Neural progenitor cell (in vitro differentiated cells): Measurements from ENCODE around the gene PLSCR2. TPM values are rescaled to one million over a fixed set of nuclear protein-coding genes. Genes with fewer than 3 reads are reported as not detected.

Experiments
- DNase-seq: peaks from one replicate; pipeline ENCODE4 v3.0.0-alpha.2; 2016; ENCODE audit warnings: low spot score
- H2AFZ ChIP-seq: fragments of 200-600 bp; sonication (generic); replicated peaks from 2 replicates; pipeline ENCODE4 v1.6.1; 2016; ENCODE audit warnings: antibody characterized with exemption
- H3F3A ChIP-seq: fragments of 200-600 bp; sonication (generic); 2 replicates; pipeline ENCODE4 v1.6.1; 2016; ENCODE audit warnings: antibody characterized with exemption, low read depth
- H3K27ac ChIP-seq: fragments of 200-600 bp; sonication (generic); 2 replicates; pipeline ENCODE4 v1.5.1; 2016; ENCODE audit warnings: mild to moderate bottlenecking
- H3K27me3 ChIP-seq: fragments of 200-600 bp; sonication (generic); 2 replicates; pipeline ENCODE4 v1.6.1; 2016; ENCODE audit warnings: mild to moderate bottlenecking, moderate library complexity
- H3K36me3 ChIP-seq: fragments of 200-600 bp; sonication (generic); 2 replicates; pipeline ENCODE4 v1.5.1; 2016
- H3K4me1 ChIP-seq: fragments of 200-600 bp; sonication (generic); 2 replicates; pipeline ENCODE4 v1.6.1; 2016; ENCODE audit warnings: mixed run types
- H3K4me2 ChIP-seq: fragments of 200-600 bp; sonication (generic); 2 replicates; pipeline ENCODE4 v1.6.1; 2016
- H3K4me3 ChIP-seq: fragments of 200-600 bp; sonication (generic); 2 replicates; pipeline ENCODE4 v1.5.1; 2016
- H3K79me2 ChIP-seq: fragments of 200-600 bp; sonication (generic); 2 replicates; pipeline ENCODE4 v1.6.1; 2016; ENCODE audit warnings: low read depth
- H3K9ac ChIP-seq: fragments of 200-600 bp; sonication (generic); 2 replicates; pipeline ENCODE4 v1.6.1; 2016
- H3K9me3 ChIP-seq: fragments of 200-600 bp; sonication (generic); 2 replicates; pipeline ENCODE4 v1.5.1; 2016; ENCODE audit warnings: low read depth
- H4K20me1 ChIP-seq: fragments of 200-600 bp; sonication (generic); 2 replicates; pipeline ENCODE4 v1.6.1; 2016; ENCODE audit warnings: low read depth
- H3K27ac Mint-ChIP-seq: 3 replicates; pipeline ENCODE4 v1.8.0; 2021; ENCODE audit warnings: mixed read lengths
- H3K27me3 Mint-ChIP-seq: 2 replicates; pipeline ENCODE4 v1.8.0; 2022; ENCODE audit warnings: low read depth, mild to moderate bottlenecking, inconsistent platforms, moderate library complexity, mixed read lengths; ENCODE audit not compliant: insufficient read depth
- H3K36me3 Mint-ChIP-seq: 3 replicates; pipeline ENCODE4 v1.8.0; 2021; ENCODE audit warnings: mixed read lengths
- H3K4me1 Mint-ChIP-seq: 3 replicates; pipeline ENCODE4 v1.8.0; 2021; ENCODE audit warnings: mixed read lengths
- H3K4me3 Mint-ChIP-seq: 3 replicates; pipeline ENCODE4 v1.8.0; 2021; ENCODE audit warnings: mild to moderate bottlenecking, moderate library complexity, mixed read lengths
- H3K9me3 Mint-ChIP-seq: 3 replicates; pipeline ENCODE4 v1.8.0; 2020; ENCODE audit warnings: mixed read lengths
- EZH2 ChIP-seq: fragments of 200-600 bp; sonication (generic); IDR thresholded peaks from 2 replicates; pipeline ENCODE4 v1.6.1; 2017; ENCODE audit warnings: antibody characterized with exemption, mild to moderate bottlenecking, moderate library complexity
- EZH2phosphoT487 ChIP-seq: fragments of 200-600 bp; sonication (generic); IDR thresholded peaks from 2 replicates; pipeline ENCODE4 v1.6.1; 2017; ENCODE audit warnings: antibody characterized with exemption
- total RNA-seq: library from RNA; depleted of rRNA; stranded (reverse); fragments of >200 nt; gene quantifications from 2 replicates; pipeline ENCODE4 v1.2.3, GENCODE V29; 2015; ENCODE audit warnings: low replicate concordance
- TF ChIP-seq, protein P1 (sequence below): fragments of 200-600 bp; sonication (generic); IDR thresholded peaks from 2 replicates; pipeline ENCODE4 v1.5.1; 2017; ENCODE audit warnings: antibody characterized with exemption, mild to moderate bottlenecking

The PLSCR2 gene
- total RNA-seq, 1 donor from 2014 or later = not detected

DNA sequence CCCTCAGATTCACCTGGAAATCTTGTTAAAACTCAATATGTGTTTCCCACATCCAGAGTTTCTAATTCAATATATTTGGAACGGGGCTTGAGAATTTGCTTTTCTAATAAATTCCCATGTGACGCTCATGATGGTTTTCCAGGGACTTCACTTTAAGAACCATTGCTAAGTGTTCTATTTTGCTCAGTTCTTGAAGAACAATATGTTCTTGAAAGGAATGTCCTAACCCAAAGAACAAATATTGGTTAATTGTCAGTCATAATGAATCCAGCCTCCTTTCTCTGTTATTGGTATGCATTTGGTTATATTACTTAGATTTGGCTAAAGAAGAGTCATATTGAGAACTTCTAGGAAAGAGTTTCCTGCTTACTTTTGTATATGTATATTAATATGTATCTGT, 4.4 kb upstream of the PLSCR2 start:
- DNase-seq = no peak
- H3K27ac Mint-ChIP-seq = no peak overlapping the region
- Histone ChIP-seq H3K27ac (no peak overlapping the region), H2AFZ (no peak overlapping the region), H3K4me1 (no peaks in the 10 kb centered on the region), H4K20me1 (no peaks in the 10 kb centered on the region), H3K4me2 (no peak overlapping the region), H3K9me3 (no peaks in the 10 kb centered on the region), H3K9ac (no peak overlapping the region), H3F3A (no peaks in the 10 kb centered on the region), H3K27me3 (no peaks in the 10 kb centered on the region), H3K79me2 (no peaks in the 10 kb centered on the region), H3K36me3 (no peaks in the 10 kb centered on the region), H3K4me3 (no peak overlapping the region)
- H3K36me3 Mint-ChIP-seq = no peaks in the 10 kb centered on the region
- H3K4me3 Mint-ChIP-seq = no peak overlapping the region
- no peaks in the 10 kb centered on the region for H3K4me1 Mint-ChIP-seq
- no peak for TF ChIP-seq EZH2
- TF ChIP-seq, protein P1, sequence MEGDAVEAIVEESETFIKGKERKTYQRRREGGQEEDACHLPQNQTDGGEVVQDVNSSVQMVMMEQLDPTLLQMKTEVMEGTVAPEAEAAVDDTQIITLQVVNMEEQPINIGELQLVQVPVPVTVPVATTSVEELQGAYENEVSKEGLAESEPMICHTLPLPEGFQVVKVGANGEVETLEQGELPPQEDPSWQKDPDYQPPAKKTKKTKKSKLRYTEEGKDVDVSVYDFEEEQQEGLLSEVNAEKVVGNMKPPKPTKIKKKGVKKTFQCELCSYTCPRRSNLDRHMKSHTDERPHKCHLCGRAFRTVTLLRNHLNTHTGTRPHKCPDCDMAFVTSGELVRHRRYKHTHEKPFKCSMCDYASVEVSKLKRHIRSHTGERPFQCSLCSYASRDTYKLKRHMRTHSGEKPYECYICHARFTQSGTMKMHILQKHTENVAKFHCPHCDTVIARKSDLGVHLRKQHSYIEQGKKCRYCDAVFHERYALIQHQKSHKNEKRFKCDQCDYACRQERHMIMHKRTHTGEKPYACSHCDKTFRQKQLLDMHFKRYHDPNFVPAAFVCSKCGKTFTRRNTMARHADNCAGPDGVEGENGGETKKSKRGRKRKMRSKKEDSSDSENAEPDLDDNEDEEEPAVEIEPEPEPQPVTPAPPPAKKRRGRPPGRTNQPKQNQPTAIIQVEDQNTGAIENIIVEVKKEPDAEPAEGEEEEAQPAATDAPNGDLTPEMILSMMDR = no peak
- TF ChIP-seq EZH2phosphoT487 = no peak
- H3K27me3 Mint-ChIP-seq = no peaks in the 10 kb centered on the region
- no peaks in the 10 kb centered on the region for H3K9me3 Mint-ChIP-seq

DNA sequence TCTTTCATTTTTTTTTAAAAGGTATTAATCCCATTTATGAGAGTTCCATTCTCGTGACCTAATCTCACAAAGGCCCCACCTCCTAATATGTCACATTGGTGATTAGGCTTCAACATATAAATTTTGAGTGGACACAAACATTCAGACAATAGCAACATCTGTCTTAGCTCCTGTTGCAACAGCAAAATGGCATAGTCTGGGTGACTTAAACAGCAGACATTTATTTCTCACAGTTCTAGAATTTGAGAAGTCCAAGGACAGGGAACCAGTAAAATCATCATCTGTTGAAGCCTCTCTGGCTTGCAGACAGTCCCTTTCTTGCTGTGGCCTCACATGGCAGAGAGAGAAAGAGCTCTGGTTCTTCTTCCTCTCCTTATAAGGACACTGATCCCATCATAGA, 3.2 kb upstream of the PLSCR2 start:
- Mint-ChIP-seq H3K4me1 (no peaks in the 10 kb centered on the region), H3K27ac (no peak overlapping the region), H3K9me3 (no peaks in the 10 kb centered on the region), H3K36me3 (no peaks in the 10 kb centered on the region), H3K4me3 (no peak overlapping the region), H3K27me3 (no peaks in the 10 kb centered on the region)
- H3K79me2 ChIP-seq = no peaks in the 10 kb centered on the region
- no peaks in the 10 kb centered on the region for H3K36me3 ChIP-seq
- no peaks in the 10 kb centered on the region for H3F3A ChIP-seq
- no peaks in the 10 kb centered on the region for H3K27me3 ChIP-seq
- TF ChIP-seq EZH2phosphoT487 (no peak), EZH2 (no peak)
- TF ChIP-seq, protein P1 = no peak
- no peak overlapping the region for H3K27ac ChIP-seq
- no peak overlapping the region for H2AFZ ChIP-seq
- H3K9me3 ChIP-seq = no peaks in the 10 kb centered on the region
- H4K20me1 ChIP-seq = no peaks in the 10 kb centered on the region
- no peak overlapping the region for H3K4me3 ChIP-seq
- H3K4me2 ChIP-seq = no peak overlapping the region
- H3K9ac ChIP-seq = no peak overlapping the region
- no peak for DNase-seq
- H3K4me1 ChIP-seq = no peaks in the 10 kb centered on the region

DNA sequence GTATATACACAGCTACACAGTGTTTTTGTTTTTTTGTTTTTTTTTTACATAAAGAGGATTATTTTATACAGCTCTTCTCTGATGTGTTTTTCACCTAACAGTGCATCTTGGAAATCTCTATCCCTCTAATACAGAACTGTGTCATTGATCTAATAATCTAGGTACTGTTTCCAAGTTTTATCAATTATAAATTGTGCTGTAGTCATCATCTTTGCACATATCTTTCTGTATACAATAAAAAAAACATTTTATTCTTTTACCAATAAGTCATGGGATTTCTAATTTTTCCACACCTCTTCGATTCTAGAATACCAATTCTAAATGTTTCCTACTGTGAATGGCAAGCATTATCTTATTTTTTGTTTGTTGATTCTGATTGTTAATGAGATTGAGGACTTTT, 1.7 kb upstream of the PLSCR2 start:
- no peaks in the 10 kb centered on the region for H3F3A ChIP-seq
- no peak overlapping the region for H3K9ac ChIP-seq
- H2AFZ ChIP-seq = no peak overlapping the region
- H3K4me2 ChIP-seq = no peak overlapping the region
- Mint-ChIP-seq H3K9me3 (no peaks in the 10 kb centered on the region), H3K27ac (no peak overlapping the region), H3K36me3 (no peaks in the 10 kb centered on the region), H3K4me3 (no peak overlapping the region), H3K27me3 (no peaks in the 10 kb centered on the region), H3K4me1 (no peaks in the 10 kb centered on the region)
- no peaks in the 10 kb centered on the region for H3K9me3 ChIP-seq
- no peaks in the 10 kb centered on the region for H4K20me1 ChIP-seq
- H3K4me1 ChIP-seq = no peaks in the 10 kb centered on the region
- no peak overlapping the region for H3K4me3 ChIP-seq
- H3K36me3 ChIP-seq = no peaks in the 10 kb centered on the region
- H3K79me2 ChIP-seq = no peaks in the 10 kb centered on the region
- H3K27me3 ChIP-seq = no peaks in the 10 kb centered on the region
- TF ChIP-seq, protein P1 = no peak
- TF ChIP-seq EZH2 = no peak
- TF ChIP-seq EZH2phosphoT487 = no peak
- DNase-seq = no peak
- H3K27ac ChIP-seq = no peak overlapping the region
